Suppressor macrophage treated with lipopolysaccharide for 1 hour (primary cell): ENCODE data around the gene BOLA1.
"Not testable (repeated sequence)": the region's sequence is repeated elsewhere in the genome, so short reads cannot be mapped to it uniquely, and the experiment has no call there.

ENCODE experiments used
- DNase-seq, 3 donors: peaks; one replicate each; pipeline ENCODE4 v3.0.0-alpha.2; 2020 to 2022

BOLA1 gene

DNA sequence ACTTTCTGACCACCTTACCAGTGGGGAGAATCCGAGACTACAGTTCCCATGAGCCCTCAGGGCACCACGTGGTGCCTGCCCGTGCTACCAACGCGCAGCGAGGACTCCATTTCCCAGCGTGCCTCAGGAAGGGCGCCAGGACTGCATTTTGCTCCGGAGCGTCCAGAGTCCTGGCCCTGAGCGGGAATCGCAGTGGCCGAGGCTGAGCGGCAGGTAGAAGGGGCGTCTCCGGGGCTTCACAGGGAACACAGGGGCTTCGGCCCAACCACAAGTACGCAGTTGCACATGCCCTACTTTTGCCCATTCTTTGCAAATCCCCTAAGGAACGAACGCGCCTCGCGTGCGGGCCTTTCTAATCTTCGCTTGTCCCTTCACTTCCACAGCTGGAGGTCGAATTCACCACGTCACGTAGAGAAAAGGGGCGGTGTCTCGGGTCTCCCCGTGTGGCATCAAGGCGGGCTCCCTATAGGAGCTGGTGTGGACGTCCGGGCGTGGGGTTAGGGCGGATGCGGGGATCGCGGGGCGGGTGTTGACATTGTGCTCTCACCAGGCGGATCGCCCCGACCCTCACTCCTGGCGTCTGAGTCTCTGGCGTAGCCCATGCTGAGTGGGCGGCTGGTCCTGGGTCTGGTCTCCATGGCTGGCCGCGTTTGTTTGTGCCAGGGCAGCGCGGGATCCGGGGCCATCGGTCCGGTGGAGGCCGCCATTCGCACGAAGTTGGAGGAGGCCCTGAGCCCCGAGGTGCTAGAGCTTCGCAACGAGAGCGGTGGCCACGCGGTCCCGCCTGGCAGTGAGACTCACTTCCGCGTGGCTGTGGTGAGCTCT is at the start of gene BOLA1:
Gene BOLA1 (plus strand): TSS at position 109 of the 825 bp plus-strand sequence. CDS start 492 bp downstream, at position 601.
- peak; percentile 87 to 91 (median 89) for DNase-seq

GRCh38 chr1:149849947-149850360 is 49.4 kb upstream of the BOLA1 start:
- peak in 1 of 3 donors; percentile 18 for DNase-seq

DNA sequence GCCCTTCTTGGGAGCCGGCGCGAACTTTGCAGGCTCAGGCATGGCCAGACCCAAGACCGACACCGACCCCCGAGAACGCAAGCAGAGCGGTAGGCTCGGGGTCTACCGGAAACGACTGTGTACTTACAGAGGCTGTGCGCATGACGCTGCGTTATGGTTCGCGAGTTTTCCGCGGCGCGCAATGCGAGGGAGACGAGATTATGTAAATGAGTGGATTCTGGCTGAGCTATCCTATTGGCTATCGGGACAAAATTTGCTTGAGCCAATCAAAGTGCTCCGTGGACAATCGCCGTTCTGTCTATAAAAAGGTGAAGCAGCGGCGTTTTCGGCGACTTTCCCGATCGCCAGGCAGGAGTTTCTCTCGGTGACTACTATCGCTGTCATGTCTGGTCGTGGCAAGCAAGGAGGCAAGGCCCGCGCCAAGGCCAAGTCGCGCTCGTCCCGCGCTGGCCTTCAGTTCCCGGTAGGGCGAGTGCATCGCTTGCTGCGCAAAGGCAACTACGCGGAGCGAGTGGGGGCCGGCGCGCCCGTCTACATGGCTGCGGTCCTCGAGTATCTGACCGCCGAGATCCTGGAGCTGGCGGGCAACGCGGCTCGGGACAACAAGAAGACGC is 48.5 kb upstream of the BOLA1 start:
- DNase-seq: not testable (repeated sequence)

DNA sequence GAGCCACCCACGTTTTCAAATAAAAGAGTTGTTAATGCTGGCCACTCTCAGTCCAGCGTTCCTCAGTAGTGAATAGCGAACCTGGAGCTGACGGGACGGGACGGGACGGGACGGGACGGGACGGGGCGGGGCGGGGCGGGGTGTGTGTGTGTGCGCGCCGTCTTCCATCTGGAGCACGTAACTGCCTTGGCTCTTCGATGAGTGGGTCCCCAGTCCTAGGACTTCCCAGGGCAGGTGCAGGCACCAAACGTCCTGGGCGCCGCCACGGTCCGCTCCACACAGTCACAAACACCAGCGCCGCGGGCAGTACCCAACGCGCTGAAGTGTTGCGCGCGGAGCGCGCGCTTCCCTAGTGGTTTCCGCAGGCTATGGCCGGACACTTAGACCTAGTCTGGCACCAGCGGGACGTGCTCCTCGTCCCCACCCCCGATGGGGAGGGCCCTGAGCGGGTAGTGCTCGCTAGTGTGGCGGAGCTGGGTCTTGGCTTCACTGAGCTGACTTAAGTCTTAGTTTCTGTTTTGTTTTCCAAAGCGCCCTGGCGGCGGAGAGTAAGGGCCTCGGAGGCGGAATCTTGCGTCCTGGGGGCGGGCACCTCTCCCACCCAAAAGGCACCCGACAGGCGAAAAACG is 47.7 kb upstream of the BOLA1 start:
- DNase-seq: not testable (repeated sequence)

- not testable (repeated sequence) for DNase-seq
These were observed 47.1 kb upstream of the BOLA1 start for GRCh38 chr1:149852263-149852662.

GRCh38 chr1:149860271-149860670 is 39.1 kb upstream of the BOLA1 start:
- not testable (repeated sequence) for DNase-seq

- not testable (repeated sequence) for DNase-seq
These were observed 38.5 kb upstream of the BOLA1 start for GRCh38 chr1:149860684-149861496.

DNA sequence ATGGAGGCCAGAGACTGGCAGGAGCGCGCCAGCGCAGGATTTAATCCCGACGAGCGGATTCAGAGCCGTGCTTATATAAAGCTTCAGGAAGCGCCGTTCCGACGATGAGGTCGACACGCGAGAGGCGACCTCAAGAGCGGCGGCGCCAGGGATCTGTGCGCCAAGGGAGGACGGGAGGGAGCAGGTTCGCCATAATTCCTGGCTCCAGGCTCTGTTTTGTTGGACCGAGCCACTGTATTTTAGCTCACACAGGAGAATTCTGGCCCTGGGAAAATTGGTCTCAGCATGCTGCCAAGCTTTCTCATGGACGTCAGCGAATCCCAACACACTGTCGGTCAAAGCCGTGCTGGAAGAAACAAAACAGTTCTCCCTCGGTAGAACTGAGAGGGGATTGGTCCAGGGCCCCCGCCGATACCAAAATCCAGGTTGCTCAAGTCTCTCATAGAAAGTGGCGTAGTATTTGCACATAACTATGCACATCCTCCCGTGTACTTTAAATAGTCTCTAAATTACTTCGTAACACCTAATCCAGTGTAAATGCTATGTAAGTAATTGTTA is 37.8 kb upstream of the BOLA1 start:
- not testable (repeated sequence) for DNase-seq

DNA sequence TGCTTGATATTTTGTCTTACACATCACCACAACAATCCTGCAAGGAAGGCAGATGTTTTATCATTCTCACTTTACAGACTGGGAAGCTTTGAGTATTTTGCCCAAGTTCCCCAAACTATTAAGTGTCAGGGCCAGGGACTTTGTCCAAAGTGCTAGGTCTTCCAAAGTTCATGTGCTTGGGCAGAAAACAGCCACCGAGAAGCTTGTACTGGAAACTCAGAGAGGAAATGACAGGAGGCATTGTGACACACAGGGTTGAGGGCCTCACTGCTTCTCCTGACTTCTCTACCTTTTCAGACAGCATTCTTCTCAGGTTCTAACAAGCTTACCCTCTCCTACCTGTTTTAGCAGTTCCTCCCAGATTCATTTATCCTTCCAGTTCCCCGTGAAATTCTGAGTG is 32.5 kb upstream of the BOLA1 start:
- DNase-seq: not testable (repeated sequence)

DNA sequence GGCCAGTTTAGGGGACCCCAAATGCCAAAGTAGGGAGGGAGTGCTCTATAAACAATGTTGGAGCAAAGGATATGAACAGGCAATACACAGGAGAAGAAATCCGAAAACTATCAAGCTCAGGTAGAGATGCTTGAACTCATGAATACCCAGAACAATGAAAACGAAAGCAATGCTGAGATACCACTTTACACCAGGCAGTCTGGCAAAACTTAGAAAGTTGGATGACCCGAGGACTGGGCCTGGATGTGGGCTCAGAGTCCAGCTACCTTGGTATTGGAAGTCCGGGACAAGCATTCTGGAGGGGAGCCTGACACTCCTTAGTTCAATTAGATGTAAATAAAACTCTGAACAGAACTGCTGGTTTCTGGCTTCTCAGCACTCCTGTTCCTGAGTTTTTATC is 26.3 kb upstream of the BOLA1 start:
- not testable (repeated sequence) for DNase-seq

- no peak for DNase-seq
These were observed 22.0 kb upstream of the BOLA1 start for GRCh38 chr1:149877211-149877946.

DNA sequence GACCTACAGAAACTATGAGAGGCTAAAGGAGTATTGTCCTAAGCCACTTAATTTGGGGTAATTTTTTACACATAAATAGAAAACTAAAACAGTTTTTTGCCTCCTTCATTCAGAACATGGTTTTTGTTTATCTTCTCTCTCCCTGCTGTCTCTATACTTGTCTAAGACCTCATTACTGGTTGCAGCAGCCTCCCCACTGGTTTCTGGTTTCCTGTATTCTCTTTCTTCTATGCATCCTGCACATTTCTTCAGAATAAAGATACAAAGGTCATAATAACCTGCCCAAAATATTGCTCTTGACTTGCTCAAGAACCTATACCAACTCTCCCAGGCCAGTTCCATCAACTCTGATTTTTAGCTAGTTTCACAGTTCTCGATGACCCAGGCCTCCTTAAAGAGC is 19.8 kb upstream of the BOLA1 start:
- no peak for DNase-seq

DNA sequence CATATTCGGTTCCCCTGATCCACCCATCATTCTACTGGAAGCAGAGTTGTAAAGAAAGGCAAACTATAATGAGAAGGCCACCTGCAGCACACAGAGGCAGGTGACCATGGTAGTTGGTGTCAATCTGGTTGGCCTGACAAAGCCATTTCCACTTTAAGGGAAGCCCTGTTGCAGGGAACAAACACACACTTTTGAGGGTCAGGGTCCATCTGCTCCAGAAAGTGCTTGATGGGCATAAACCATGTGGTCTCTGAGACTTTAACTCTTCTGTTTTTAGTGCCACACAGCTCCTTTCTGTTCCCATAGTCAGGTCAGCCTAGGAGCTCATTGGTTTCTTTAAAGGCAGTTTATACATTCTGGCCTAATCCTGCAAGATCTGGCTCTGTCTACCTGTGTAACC is 17.5 kb upstream of the BOLA1 start:
- no peak for DNase-seq

- DNase-seq: no peak
These were observed 15.6 kb upstream of the BOLA1 start for GRCh38 chr1:149883598-149884247.

GRCh38 chr1:149884433-149885338 is 14.7 kb upstream of the BOLA1 start:
- peak; percentile 75 to 84 (median 79) for DNase-seq

DNA sequence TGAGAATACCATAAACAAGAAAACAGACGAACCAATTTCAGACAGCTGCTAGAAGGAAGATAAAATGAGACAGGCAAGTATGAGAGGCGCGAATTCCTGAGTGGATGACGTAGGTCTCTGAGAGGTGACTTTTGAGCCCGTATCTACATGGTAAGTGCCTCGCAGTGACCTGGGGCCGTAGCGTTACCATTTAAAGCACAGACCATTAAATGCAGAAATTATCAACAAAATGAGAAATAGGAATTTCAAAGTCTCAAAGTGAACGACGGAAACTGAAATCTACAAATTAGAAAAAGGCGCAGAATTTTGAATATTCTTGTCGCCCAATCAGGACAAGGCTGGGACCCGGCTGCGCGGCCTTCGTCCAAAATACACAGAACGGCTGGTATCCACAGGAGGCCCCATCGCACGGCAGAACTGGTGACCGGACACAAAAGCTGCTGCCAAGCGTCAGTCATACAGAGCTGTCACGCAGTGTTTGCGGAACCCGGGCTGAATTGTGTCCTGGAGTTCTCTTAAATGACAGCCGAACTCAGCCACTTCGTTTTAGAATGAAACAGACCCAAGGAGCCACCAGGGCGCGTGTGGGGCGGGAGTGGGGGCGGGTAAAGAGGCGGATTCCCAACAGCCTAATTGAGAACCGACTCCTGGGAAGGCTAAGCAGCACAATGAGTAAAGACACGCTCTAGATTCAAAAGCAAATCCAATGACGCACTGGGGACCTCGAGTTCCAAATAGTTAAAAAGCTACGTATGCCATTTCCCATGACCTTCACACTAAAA is 13.8 kb upstream of the BOLA1 start:
- peak; percentile 91 to 95 (median 92) for DNase-seq

GRCh38 chr1:149886121-149886395 is 13.3 kb upstream of the BOLA1 start:
- DNase-seq: not testable (repeated sequence)

GRCh38 chr1:149886396-149887195 is 12.8 kb upstream of the BOLA1 start:
- peak; percentile 93 to 99 (median 98) for DNase-seq

- DNase-seq: not testable (repeated sequence)
These were observed 12.2 kb upstream of the BOLA1 start for GRCh38 chr1:149887196-149887455.
